Lung (tissue), 12 donors: ENCODE data around the gene DPP6. TPM values are rescaled to one million over a fixed set of nuclear protein-coding genes. Genes with fewer than 3 reads are reported as not detected.

Experiments used
- ATAC-seq: fragments of 200-7000 bp; cut with Tn5 transposase; one replicate; pipeline ENCODE4 v1.9.1; 2020; ENCODE audit warnings: moderate number of reproducible peaks; ENCODE audit not compliant: insufficient read depth, low FRiP score
- DNase-seq, 3 donors: peaks; one replicate each; pipeline ENCODE4 v3.0.0-alpha.2; 2013 to 2017
- H3K27ac ChIP-seq, 2 donors: one replicate each; pipeline ENCODE4 v1.5.1; 2013; ENCODE audit warnings: mild to moderate bottlenecking in 2 of 2, moderate library complexity in 2 of 2, control low read depth in 1 of 2, inconsistent platforms in 1 of 2, low read depth in 1 of 2, low read length in 1 of 2
- H3K27me3 ChIP-seq, 3 donors: one replicate each; pipeline ENCODE4 v1.5.1; 2013; ENCODE audit warnings: low read length in 2 of 3; ENCODE audit not compliant: control insufficient read depth in 3 of 3, insufficient read depth in 3 of 3
- H3K36me3 ChIP-seq, 4 donors: one replicate each; pipeline ENCODE4 v1.5.1; 2013; ENCODE audit warnings: low read length in 4 of 4, mild to moderate bottlenecking in 1 of 4, moderate library complexity in 1 of 4; ENCODE audit not compliant: control insufficient read depth in 4 of 4, insufficient read depth in 4 of 4
- H3K4me1 ChIP-seq, 5 donors: one replicate each; pipeline ENCODE4 v1.5.1; 2013; ENCODE audit warnings: low read length in 5 of 5, mild to moderate bottlenecking in 2 of 5, moderate library complexity in 1 of 5; ENCODE audit not compliant: control insufficient read depth in 5 of 5, insufficient read depth in 5 of 5
- H3K4me3 ChIP-seq: one replicate; pipeline ENCODE4 v1.5.1; 2013; ENCODE audit warnings: mild to moderate bottlenecking, control low read depth, moderate library complexity
- H3K9ac ChIP-seq, 2 donors: one replicate each; pipeline ENCODE4 v1.5.1; 2013; ENCODE audit warnings: low read length in 2 of 2, control low read depth in 1 of 2; ENCODE audit not compliant: insufficient read depth in 1 of 2
- H3K9me3 ChIP-seq, 4 donors: one replicate each; pipeline ENCODE4 v1.5.1; 2013; ENCODE audit warnings: low read length in 3 of 4, mild to moderate bottlenecking in 1 of 4, moderate library complexity in 1 of 4; ENCODE audit not compliant: control insufficient read depth in 4 of 4, insufficient read depth in 3 of 4
- WGBS, 2 donors: extraction: QIAGEN DNeasy Blood & Tissue Kit; methylation state at CpG; one replicate each; pipeline ENCODE4 v1.1.7; 2013; 5-methylcytosine and 5-hydroxymethylcytosine counted together
- polyA plus RNA-seq, 2 donors: library from polyadenylated mRNA; stranded (reverse); fragments of 200-250 nt; gene quantifications; one replicate each; pipeline ENCODE4 v1.2.1, GENCODE V29; 2013
- total RNA-seq, 2 donors: library from RNA; depleted of rRNA in 1 of 2; stranded (reverse); fragments of >200 nt in 1 of 2; gene quantifications; one replicate each; pipeline ENCODE4 v1.2.1, GENCODE V29; 2014 to 2021
- TF ChIP-seq, protein P1 (sequence below): IDR thresholded peaks from 2 replicates; pipeline ENCODE4 v1.5.1; 2012; ENCODE audit warnings: mild to moderate bottlenecking; ENCODE audit errors: control extremely low read depth, extremely low read depth
- donor health status: control.
- donor health status: control.
- donor health status: Bipolar disorder and iron deficiency.
- donor health status: healthy.
- donor health status: DM: yes; HTN: yes; CAD: no.

DPP6 gene
- total and polyA plus RNA-seq, 4 donors, result 0.08 to 1.3 (median 0.75) TPM

- peaks cover 0 to 16% (median 2%) of the 10 kb centered on the region in 3 donors for H3K27me3 ChIP-seq
- H3K9ac ChIP-seq, result no peak overlapping the region
- no peaks in the 10 kb centered on the region for H3K9me3 ChIP-seq
- H3K4me3 ChIP-seq, result no peak overlapping the region
- TF ChIP-seq, protein P1, sequence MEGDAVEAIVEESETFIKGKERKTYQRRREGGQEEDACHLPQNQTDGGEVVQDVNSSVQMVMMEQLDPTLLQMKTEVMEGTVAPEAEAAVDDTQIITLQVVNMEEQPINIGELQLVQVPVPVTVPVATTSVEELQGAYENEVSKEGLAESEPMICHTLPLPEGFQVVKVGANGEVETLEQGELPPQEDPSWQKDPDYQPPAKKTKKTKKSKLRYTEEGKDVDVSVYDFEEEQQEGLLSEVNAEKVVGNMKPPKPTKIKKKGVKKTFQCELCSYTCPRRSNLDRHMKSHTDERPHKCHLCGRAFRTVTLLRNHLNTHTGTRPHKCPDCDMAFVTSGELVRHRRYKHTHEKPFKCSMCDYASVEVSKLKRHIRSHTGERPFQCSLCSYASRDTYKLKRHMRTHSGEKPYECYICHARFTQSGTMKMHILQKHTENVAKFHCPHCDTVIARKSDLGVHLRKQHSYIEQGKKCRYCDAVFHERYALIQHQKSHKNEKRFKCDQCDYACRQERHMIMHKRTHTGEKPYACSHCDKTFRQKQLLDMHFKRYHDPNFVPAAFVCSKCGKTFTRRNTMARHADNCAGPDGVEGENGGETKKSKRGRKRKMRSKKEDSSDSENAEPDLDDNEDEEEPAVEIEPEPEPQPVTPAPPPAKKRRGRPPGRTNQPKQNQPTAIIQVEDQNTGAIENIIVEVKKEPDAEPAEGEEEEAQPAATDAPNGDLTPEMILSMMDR, result no peak
- DNase-seq (no peak), ATAC-seq (no peak)
- H3K4me1 ChIP-seq, result peaks cover 0 to 18% (median 0%) of the 10 kb centered on the region in 5 donors
- H3K36me3 ChIP-seq, result no peaks in the 10 kb centered on the region
- no peak overlapping the region for H3K27ac ChIP-seq
- 68 to 92% methylated on average over 2 of the region's 2 CpGs for WGBS, 2 donors
Observed at GRCh38 chr7:154827007-154827406, 774.8 kb downstream of the DPP6 start.

GRCh38 chr7:154832557-154833138, 780.5 kb downstream of the DPP6 start:
- Histone ChIP-seq H3K4me3 (no peak overlapping the region), H3K9ac (no peak overlapping the region), H3K27me3 (peaks cover 0 to 15% (median 2%) of the 10 kb centered on the region in 3 donors), H3K9me3 (peaks cover 0 to 4% (median 0%) of the 10 kb centered on the region in 4 donors), H3K4me1 (peaks cover 0 to 5% (median 0%) of the 10 kb centered on the region in 5 donors), H3K36me3 (no peaks in the 10 kb centered on the region), H3K27ac (no peak overlapping the region)
- ATAC-seq (no peak), DNase-seq (peak; percentile 56 to 79 (median 73))
- 64 to 65% methylated on average over 12 of the region's 12 CpGs for WGBS, 2 donors
- TF ChIP-seq, protein P1, result no peak

- Histone ChIP-seq H3K27ac (no peak overlapping the region), H3K36me3 (no peaks in the 10 kb centered on the region), H3K9me3 (peaks cover 0 to 4% (median 0%) of the 10 kb centered on the region in 4 donors), H3K9ac (no peak overlapping the region), H3K4me3 (no peak overlapping the region), H3K27me3 (peaks cover 0 to under 1% (median 0%) of the 10 kb centered on the region in 3 donors), H3K4me1 (peaks cover 0 to 5% (median 0%) of the 10 kb centered on the region in 5 donors)
- TF ChIP-seq, protein P1, result no peak
- WGBS, 2 donors, result 83% methylated on average over 13 of the region's 13 CpGs
- ATAC-seq (no peak), DNase-seq (peak in 2 of 3 donors; percentile 29 to 47)
Observed at GRCh38 chr7:154836021-154836448, 783.8 kb downstream of the DPP6 start.

DNA sequence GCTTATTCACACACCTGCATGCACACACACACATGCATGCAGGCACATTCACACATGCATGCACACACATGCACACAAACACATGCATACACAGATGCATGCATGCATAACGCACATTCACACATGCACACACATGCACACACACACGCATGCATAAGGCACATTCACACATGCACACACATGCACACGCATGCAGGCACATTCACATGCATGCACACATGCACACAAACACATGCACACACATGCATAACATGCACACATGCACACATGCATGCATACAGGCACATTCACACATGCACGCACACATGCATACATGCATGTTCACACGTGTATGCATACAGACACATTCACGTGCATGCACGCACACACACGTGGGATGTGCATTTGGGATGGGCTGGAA, 784.9 kb downstream of the DPP6 start:
- DNase-seq (no peak), ATAC-seq (no peak)
- 95 to 96% methylated on average over 8 of the region's 8 CpGs for WGBS, 2 donors
- Histone ChIP-seq H3K4me1 (peaks cover 0 to 12% (median 0%) of the 10 kb centered on the region in 5 donors), H3K9ac (no peak overlapping the region), H3K27me3 (no peaks in the 10 kb centered on the region), H3K4me3 (no peak overlapping the region), H3K27ac (no peak overlapping the region), H3K9me3 (peaks cover 0 to 4% (median 0%) of the 10 kb centered on the region in 4 donors), H3K36me3 (no peaks in the 10 kb centered on the region)
- TF ChIP-seq, protein P1, result no peak
